ENCODE results near the gene NDUFAF3.

DNA sequence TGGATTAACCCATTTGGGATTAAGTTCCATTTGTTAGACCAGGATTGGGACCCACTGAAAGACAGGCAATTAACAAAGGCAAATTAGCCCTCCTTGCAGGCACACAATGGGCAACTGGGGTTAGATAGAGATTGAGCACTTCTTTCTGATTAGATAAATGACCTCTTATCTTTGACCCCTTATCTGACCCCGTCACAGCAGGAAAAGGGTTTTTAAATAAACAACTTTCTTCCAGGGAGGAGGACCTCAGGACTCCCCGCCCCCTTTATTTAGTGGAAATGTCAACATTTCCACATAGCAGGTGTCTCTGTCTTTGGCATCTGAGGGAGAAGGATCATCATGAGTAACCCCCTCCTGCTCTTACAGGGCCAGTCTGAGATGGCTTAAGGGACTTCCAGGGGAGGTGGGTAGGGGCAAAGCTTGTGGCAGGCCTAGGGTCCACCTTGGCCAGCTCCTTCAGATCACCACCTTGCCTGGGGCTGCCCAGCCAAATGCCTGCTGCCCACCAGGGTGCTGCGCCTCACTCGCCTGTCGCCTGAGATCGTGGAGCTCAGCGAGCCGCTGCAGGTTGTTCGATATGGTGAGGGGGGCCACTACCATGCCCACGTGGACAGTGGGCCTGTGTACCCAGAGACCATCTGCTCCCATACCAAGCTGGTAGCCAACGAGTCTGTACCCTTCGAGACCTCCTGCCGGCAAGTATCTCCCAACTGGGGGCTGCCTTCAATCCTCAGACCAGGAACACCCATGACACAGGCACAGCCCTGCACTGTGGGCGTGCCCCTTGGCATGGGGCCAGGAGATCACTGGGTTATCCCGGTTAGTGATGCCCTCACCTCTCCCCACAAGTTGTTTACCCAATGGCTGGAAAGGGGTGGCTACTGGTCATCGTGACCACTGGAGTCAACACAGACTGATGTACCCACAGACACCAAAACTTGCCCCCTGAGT is 17.3 kb upstream of the NDUFAF3 start:
- TF ChIP-seq, protein P1, sequence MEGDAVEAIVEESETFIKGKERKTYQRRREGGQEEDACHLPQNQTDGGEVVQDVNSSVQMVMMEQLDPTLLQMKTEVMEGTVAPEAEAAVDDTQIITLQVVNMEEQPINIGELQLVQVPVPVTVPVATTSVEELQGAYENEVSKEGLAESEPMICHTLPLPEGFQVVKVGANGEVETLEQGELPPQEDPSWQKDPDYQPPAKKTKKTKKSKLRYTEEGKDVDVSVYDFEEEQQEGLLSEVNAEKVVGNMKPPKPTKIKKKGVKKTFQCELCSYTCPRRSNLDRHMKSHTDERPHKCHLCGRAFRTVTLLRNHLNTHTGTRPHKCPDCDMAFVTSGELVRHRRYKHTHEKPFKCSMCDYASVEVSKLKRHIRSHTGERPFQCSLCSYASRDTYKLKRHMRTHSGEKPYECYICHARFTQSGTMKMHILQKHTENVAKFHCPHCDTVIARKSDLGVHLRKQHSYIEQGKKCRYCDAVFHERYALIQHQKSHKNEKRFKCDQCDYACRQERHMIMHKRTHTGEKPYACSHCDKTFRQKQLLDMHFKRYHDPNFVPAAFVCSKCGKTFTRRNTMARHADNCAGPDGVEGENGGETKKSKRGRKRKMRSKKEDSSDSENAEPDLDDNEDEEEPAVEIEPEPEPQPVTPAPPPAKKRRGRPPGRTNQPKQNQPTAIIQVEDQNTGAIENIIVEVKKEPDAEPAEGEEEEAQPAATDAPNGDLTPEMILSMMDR (IDR thresholded peaks at IDR 0.05), result no peak
- TF ChIP-seq EP300 (IDR thresholded peaks at IDR 0.05), result no peak
- TF ChIP-seq POLR2A (IDR thresholded peaks at IDR 0.05), result no peak

Measured in tibial nerve (tissue), 4 donors.